GM19035 (cell line): ENCODE measurements around the gene TP63.

Experiments
- ATAC-seq: cut with Tn5 transposase; IDR thresholded peaks from one replicate; pipeline ENCODE4 v1.9.1; 2021; ENCODE audit not compliant: unreplicated experiment

The TP63 gene

DNA sequence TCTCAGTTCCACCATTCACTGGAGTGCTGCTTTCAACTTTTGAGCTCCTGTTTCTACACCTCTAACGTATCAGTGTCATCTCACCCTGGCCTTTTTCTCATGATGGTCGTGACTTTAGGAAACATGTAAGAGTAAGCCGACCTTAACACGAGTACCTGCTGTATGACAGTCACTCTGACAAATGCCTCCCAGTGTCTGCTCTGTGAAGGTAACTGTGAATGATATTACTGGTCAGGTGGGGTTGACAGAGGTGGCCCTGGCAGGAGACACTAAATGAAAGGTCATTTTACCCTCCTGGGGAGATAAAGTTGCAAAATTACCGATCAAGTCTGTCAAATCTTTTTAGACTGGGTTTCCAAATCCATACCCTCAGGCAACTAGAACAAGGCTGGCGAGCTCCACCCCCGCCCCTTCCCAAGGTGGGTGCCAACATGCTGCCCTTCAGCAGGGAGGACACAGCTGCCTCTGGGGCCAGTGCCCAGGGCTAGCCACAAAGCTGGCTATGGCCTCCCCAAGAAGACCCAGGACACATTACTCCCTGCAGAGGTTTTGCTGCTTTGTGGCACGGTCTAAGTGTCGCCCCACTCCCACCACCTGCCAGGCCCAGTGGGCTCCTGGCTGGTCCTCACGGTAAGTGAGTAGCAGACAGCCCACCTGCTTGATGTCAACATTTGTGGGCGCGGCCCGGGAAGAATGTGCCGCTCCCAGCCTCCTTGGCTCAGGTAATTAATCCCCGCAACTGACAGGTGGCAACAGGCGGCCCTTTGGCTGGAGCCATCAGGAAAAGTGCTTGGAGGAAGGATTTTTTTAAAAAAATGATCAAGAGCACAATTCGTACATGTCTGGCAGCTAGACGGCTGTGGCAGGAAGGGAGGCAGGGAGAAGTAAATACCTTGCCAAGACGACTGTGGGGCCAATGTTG is 211.8 kb downstream of the TP63 start:
- no peak for ATAC-seq

DNA sequence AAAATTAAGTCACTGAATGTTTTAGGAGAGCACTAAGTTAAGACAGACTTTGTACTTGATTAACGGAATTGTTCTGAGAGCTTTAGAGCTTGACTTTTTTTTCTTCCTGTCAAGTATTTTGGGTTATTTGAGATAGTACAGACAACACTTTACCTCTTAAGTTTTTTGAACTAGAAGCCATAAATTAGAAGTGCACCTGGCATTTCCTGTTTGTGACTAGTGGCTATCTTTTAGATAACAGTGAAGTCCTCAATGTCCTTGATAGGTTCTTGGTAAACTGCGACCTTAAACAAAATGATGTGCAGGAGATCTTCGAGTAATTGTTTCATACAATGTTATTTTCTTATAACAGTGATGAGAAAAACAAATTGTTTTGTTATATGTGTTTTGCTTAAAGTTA is 213.9 kb downstream of the TP63 start:
- ATAC-seq = no peak

DNA sequence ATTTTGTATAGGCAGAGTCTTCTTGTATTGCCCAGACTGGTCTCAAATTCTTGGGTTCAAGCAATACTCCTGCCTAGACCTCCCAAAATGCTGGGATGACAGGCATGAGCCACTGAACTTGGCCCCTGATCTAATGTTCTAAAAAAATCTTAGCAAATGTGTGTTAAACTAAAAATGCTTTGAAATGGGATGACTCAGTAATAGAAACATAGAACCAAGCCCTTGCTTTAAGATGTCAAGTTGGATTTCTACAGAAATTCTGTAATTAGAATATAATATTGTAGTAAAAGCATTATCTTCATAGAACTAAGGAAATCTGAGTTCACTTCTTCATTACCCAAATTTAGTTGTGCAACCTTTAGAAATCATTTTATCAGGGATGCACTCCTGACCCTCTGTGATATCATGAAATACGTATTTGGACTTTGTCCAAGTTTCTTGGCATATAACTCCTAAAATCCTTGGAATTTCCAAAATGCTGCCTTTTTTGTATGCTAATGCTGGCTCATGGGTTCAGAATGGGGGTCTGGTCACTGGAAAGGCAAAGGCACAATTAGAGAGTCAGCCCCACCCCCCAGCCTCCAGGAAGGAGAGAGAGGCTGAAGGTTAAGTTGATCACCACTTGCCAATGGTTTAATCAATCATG is 217.3 kb downstream of the TP63 start:
- no peak for ATAC-seq

DNA sequence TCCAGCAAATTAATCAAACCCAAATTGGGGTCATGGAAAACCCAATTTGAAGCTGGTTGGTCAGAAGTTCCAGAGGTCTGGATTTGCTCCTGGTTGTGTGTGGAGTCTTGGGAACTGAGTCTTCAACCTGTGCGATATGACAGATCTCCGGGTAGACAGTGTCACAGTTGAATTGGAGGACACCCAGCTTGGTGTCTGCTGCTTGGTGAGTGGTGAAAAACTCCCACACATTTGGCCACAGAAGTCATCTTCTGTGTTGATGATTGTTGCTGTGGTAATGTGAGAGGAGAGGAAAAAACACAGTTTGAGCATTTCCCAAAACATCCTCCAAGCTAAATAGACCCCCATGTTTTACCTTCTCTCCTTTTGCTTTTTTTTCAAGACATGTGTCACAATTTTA is 218.1 kb downstream of the TP63 start:
- ATAC-seq = no peak

DNA sequence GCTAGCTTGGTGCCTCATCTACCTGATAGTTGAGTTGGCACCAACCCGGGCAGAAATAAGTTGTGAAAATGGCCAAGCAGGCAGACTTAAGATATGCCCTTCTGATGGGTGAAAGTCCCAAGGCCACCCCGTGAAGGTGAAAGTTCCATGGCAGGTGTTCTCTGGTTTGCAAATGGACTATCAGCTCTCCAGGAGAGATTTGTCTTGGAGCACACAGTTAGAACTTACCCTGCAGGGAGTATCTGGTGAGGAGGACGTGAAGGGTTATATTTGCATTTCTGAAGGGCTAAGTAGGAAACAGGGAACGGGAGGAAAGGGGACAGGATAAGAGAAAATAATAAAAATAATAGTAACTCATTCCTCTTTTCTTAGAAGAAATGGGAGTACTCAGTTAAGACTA is 220.5 kb downstream of the TP63 start:
- ATAC-seq = no peak

DNA sequence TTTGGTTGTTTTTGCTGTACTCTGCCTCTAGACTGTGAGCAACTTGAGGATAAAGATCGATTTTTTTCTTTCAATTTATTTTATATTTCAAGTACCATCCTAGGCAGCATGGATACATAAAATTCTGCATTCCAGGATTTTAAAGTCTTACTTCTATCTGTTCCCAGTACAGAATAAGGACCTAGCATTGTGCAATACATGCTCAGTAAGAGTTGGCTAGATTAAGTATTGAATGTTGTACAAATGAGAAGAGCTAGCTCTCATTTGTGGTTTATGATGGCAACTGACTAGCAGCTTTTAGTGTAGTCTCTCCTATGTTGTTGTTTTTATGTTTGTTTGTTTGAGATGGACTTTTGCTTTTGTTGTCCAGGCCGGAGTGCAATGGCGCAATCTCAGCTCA is 222.7 kb downstream of the TP63 start:
- no peak for ATAC-seq

DNA sequence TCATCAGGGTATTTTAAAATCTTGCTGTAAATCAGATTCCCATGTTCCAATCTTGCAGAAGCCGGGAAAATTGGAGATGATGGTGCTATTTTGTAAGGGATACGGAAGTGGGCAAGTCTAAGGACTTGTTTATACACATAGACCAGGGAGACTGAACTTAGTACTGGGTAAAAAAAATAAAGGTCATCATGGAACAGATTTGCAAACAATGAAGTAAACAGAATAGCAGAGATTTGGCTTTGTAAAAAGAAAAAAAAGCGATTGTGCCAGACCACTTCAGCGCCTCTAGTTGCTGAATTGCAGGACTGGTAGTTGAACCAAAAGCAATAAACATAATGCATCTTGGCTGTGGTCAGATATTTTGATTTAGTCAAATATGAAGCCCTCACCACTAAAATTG is 229.1 kb downstream of the TP63 start:
- no peak for ATAC-seq

DNA sequence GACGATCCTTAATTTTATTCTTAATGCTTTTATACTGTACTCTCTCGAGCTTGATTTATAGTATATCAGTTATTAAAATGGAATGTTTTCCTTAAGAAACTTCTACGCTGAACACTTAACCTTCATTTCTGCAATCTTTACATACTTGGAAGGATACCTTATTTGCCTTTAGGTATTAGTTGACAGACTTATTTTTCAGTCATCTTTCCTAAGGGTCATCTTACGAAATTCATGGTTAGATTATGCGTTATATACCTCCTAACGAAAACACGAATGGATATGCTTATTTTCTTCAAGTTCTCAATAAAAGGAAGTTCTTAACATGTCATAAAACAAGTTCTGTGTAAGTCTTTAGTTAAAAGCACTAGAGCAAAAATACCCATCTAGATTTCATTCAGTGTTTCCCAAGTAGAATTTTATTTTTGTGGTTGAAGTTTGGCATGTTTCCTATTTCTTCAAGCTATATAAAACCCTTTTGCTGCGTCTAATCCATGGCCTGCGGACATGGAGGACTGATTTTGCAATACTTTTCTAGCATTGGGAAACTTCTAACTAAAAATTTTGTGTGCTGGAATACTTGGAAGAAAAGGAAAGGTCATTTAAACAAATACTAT is 231.3 kb downstream of the TP63 start:
- ATAC-seq = no peak

DNA sequence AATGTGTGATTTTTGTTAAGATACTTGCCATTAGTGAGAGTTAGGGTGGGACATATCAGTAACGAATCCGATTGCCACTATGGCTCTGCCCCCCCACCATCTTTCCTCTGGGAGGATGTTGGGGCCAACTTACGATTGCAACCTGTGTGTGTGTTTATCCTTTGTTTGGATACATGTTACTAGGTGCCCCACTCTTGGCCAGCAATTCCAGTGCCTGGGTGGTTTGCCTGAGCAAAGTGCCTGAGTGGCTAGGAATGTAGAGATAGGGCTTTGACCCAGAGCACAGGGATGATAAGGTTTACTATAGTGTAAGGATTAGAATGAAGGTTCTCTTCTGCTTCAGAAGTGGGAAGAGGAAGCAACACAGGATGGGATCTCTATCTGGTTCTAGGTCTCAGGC is 231.8 kb downstream of the TP63 start:
- ATAC-seq = no peak

DNA sequence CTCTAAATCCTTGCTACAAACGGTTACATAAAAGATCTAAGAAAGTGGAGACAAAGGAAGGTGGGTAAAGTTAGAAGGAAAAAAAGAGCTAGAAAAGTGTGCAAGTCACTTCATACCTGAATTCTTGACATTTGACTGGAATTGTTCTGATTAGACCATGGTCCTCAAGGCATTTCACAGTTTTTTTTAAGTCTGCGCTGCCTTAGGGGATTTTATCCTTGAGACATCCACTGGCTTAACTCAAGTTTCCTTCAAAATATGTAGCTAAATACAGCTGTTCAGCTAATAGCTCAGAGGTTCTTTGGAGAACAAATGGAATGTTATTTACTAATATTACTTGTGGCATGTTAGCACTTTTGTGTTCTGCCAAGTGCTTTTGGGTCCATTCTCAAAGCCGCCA is 236.9 kb downstream of the TP63 start:
- ATAC-seq = no peak

DNA sequence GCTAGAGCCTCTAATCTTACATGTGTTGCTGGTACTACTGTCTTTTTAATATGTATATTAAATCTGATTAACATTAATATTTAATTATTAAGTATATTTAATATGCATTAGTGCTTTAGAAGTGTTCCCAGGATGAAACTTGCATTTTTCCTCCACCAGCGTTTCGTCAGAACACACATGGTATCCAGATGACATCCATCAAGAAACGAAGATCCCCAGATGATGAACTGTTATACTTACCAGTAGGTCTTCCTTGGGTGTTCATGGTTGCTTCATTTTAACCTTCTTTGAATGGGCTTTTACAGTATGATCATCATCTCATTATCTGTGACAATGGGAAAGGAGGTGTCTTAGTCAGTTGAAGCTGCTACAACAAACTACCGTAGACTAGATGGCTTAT is 238.0 kb downstream of the TP63 start:
- no peak for ATAC-seq

DNA sequence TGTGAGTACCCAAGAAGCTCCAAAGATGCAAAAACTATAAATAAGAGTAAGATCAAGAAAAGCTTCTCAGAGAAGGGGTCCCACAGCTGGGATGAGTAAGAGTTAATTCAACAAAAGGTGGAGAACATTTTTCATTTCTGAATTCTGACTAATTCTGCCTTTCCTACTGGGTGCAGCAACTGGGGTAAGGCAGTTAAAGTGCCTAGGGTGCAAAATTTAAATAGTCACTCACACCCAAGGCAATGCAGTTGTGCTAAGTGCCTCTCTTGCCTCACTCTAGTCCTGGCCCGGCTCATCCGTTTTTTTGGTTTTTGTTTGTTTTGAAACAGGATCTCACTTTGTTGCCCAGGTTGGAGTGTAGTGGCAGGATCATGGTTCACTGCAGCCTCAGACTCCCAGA is 240.2 kb downstream of the TP63 start:
- no peak for ATAC-seq

DNA sequence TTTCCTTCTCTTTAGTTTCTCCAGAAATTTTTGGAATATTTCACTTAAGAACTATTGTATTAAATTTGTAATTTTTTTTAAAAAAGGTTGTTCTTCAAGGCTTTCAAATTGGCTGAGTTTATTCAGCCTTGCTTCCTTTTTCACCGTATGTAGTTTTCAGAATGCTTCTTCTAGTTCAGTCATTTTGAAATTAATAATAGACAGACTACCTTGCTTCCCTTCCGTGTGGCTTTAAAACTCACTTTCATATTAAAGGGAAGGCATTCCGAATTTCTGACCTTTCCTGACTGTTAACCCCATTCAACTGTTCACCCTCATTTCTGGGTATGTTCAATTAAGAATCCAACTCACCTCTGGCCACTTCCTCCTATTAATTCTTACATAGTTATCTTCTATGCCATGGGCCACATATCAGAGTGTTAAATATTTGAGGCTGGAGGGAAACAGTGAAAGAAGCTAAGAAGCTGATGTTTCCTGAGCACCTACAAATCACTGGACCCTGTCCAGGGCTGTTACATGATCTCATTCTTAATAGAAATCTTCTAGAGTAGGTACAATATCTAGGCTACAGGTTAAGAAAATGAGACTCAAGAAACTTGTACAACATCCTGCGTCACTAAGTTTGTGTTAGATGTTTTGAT is 252.0 kb downstream of the TP63 start:
- ATAC-seq = no peak

DNA sequence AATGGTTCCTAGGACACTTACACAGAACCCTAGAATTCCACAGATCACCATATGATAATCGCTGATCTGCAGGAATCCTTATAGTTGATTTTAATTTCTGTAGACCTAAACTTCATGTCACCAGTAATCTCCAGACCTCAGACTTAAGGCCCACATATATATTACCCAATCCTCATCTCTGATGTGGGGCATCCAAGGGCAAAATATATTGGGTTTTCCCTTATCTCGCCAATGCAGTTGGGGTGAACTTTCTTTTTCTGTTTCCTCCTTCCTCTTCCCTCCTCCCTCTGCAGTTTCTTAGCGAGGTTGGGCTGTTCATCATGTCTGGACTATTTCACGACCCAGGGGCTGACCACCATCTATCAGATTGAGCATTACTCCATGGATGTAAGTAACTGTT is 259.3 kb downstream of the TP63 start:
- no peak for ATAC-seq

DNA sequence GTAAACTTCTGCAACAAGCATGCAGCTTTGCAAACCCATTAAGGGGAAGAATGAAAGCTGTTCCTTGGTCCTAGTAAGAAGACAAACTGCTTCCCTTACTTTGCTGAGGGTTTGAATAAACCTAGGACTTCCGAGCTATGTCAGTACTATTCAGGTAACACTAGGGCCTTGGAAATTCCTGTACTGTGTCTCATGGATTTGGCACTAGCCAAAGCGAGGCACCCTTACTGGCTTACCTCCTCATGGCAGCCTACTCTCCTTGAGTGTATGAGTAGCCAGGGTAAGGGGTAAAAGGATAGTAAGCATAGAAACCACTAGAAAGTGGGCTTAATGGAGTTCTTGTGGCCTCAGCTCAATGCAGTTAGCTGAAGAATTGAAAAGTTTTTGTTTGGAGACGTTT is 265.3 kb downstream of the TP63 start:
- ATAC-seq = no peak

DNA sequence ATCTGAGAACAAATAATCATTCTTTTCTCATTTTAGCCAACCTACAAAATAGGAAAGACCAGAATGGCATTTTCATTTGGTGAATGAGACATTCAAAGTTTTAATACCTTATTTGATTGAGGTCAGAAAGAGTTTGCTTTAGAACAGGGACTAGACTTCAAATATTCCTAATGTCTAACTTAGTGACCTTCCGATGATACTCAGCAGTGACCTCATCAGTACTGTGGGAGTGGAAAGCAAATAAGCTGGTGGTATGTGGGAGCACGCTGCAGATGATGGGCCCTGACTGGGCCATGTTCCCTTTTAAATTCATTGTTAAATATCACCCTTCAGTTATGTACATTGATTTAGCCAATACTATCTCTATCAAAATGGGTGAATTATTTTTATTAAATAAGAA is 266.2 kb downstream of the TP63 start:
- ATAC-seq = no peak

DNA sequence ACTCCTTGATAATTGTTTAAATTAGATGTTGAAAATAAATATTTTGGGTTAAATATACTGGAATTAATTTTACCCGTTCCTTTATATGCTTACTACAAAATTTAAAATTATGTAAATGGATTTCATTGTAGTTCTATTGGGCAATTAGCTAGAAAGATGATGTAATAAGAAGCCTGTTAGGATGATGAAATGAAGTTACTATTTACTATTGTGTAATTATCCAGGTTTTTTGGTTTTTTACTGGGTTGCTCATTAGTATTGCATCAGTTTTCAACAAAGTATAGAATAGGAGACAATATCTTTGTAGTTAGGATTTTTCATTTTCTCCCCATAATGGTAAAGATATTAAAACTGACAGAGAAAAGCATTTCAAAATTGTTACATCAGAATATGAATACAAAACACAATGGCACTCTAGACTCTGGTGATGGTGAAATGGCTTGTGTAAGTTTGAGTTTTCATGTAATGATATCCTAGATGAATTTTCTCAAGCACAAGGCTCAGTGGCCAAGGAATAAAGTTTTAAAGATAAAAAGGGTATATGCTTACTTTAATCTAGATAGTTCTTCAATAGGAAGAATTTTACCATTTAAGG is 267.5 kb downstream of the TP63 start:
- no peak for ATAC-seq

DNA sequence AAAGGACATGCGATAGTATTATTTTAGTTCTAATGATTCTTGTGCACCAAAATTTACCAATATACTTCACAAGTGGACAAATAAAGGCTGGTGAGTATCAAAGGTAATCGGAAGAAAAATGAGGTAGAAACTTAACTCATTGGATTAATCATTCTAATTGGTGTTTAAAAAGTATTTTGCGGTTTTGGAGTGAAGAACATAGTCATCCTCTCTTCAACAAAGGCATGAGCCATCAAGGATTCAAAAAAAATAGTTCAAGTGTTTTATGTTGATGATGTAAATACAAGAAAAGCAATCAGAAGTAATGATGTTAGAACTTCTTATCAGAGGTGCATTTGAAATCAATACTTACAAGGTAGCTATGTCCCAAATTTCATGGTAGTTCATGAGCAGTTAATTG is 268.0 kb downstream of the TP63 start:
- no peak for ATAC-seq

DNA sequence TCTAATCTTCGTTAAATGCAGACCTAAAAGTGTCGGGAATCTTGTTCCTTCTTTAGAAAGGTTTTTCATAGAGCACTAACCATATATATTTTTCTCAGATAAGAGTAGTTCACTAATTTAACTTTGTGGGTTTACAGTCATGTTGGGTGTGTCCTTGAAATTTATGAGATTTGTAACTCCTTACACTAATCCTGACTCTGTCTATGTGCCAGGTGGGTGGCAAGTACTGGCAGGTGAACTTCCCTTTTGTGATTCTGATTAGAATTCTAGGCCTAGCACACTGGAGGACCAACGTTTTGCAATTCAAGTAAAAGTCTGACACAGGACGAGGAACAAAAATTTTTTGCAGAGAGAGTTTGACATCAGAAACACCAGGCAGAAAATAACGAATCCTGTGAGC is 269.4 kb downstream of the TP63 start:
- ATAC-seq = no peak

DNA sequence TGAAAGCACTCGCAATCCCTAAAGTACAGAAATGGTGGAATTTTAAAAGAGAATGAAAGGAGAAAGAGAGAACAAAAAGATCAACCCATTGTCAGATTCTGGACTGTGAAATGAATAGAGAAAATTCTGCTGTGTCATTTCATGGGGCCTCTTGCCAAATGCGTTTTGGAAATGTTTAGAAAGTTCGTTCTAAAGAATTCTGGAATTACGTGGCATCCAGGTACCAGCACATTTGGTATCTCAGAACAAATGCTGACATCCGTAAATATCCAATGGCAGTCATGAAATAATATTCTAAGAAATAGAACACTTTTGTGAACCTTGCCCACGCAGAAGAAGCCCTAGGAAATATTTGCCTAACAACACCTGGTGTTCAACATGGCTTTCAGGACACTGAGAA is 270.3 kb downstream of the TP63 start:
- no peak for ATAC-seq
